Choroid plexus epithelial cell (primary cell): ENCODE data around the gene IL25.
A peak's percentile ranks its signal among the peaks of the same experiment; 100 is the strongest.

ENCODE experiments used
- DNase-seq: peaks from one replicate; pipeline ENCODE4 v3.0.0-alpha.2; 2010; ENCODE audit warnings: low read depth
- H3K4me3 ChIP-seq: 2 replicates; pipeline ENCODE4 v1.5.1; 2011; ENCODE audit warnings: low read depth, mild to moderate bottlenecking, control low read depth, low read length, moderate library complexity
- CTCF ChIP-seq: conservative IDR thresholded peaks from 2 replicates; pipeline ENCODE4 v1.5.1; 2011; ENCODE audit warnings: low read depth, mild to moderate bottlenecking, control low read depth, inconsistent platforms, low read length, moderate library complexity

The IL25 gene

GRCh38 chr14:23375527-23376251, 3.1 kb downstream of the IL25 start:
- TF ChIP-seq CTCF: no peak
- no peak for DNase-seq
- no peak overlapping the region for H3K4me3 ChIP-seq

GRCh38 chr14:23376482-23377197, 4.0 kb downstream of the IL25 start, which contains the start of gene CMTM5:
CMTM5 (plus strand) TSS chr14:23377046; CDS start chr14:23377252, 206 bp downstream.
- no peak for DNase-seq
- no peak for TF ChIP-seq CTCF
- H3K4me3 ChIP-seq: no peak within 1 kb of the TSS

- H3K4me3 ChIP-seq: no peak overlapping the region
- DNase-seq: no peak
- no peak for TF ChIP-seq CTCF
These were observed 4.6 kb downstream of the IL25 start for GRCh38 chr14:23377198-23377550.

- no peak for TF ChIP-seq CTCF
- no peak for DNase-seq
- no peak overlapping the region for H3K4me3 ChIP-seq
These were observed 5.3 kb downstream of the IL25 start for GRCh38 chr14:23377573-23378563.

GRCh38 chr14:23378612-23379220, 6.1 kb downstream of the IL25 start:
- TF ChIP-seq CTCF: no peak
- DNase-seq: no peak
- H3K4me3 ChIP-seq: no peak overlapping the region

- peak; percentile 54 for DNase-seq
- no peak overlapping the region for H3K4me3 ChIP-seq
- peak; percentile 99 for TF ChIP-seq CTCF
These were observed 7.0 kb downstream of the IL25 start for GRCh38 chr14:23379366-23380196.
